Stomach (tissue), 19 donors: ENCODE measurements around the gene IGIP. TPM values are rescaled to one million over a fixed set of nuclear protein-coding genes. Genes with fewer than 3 reads are reported as not detected.

ENCODE experiments used
- DNase-seq, 2 donors: peaks; one replicate each; pipeline versions ENCODE4 v3.0.0 to v3.0.0-alpha.2; 2013 to 2019
- H3K27ac ChIP-seq, 5 donors: fragments of 200-600 bp in 4 of 5; sonication (generic) in 4 of 5; one replicate each; pipeline ENCODE4 v1.5.1; 2013 to 2019; ENCODE audit warnings: mild to moderate bottlenecking in 1 of 5, moderate library complexity in 1 of 5
- H3K27me3 ChIP-seq, 3 donors: fragments of 200-600 bp; sonication (generic); one replicate each; pipeline ENCODE4 v1.5.1; 2017 to 2019; ENCODE audit warnings: mixed run types in 1 of 3
- H3K36me3 ChIP-seq, 4 donors: fragments of 200-600 bp; sonication (generic); 1 replicate in 3 of 4; 2 replicates in 1 of 4; pipeline ENCODE4 v1.5.1; 2016 to 2019
- H3K4me1 ChIP-seq, 4 donors: fragments of 200-600 bp; sonication (generic); one replicate each; pipeline ENCODE4 v1.5.1; 2016 to 2019
- H3K4me3 ChIP-seq, 4 donors: fragments of 200-600 bp; sonication (generic) in 3 of 4; one replicate each; pipeline ENCODE4 v1.5.1; 2016 to 2019; ENCODE audit warnings: mild to moderate bottlenecking in 1 of 4
- H3K9me3 ChIP-seq, 4 donors: fragments of 200-600 bp; sonication (generic); one replicate each; pipeline ENCODE4 v1.5.1; 2016 to 2019
- CTCF ChIP-seq, 7 experiments: fragments of 450-650 bp in 4 of 7; fragments of 200-600 bp in 3 of 7; sonication (generic) in 3 of 7; IDR thresholded peaks; one replicate each; pipeline ENCODE4 v1.5.1; 2016 to 2019; ENCODE audit warnings: antibody characterized with exemption in 7 of 7, control low read depth in 2 of 7, mild to moderate bottlenecking in 1 of 7
- EP300 ChIP-seq: sonication (generic); formaldehyde crosslinking; IDR thresholded peaks from one replicate; pipeline ENCODE4 v1.6.1; 2017; ENCODE audit warnings: antibody characterized with exemption
- POLR2A ChIP-seq, 4 donors: fragments of 450-650 bp; IDR thresholded peaks; one replicate each; pipeline ENCODE4 v1.6.1; 2016; ENCODE audit warnings: antibody characterized with exemption in 4 of 4, control low read depth in 2 of 4, mild to moderate bottlenecking in 1 of 4, moderate library complexity in 1 of 4
- POLR2AphosphoS5 ChIP-seq, 3 donors: sonication (generic); formaldehyde crosslinking; IDR thresholded peaks; one replicate each; pipeline ENCODE4 v1.6.1; 2016; ENCODE audit warnings: antibody characterized with exemption in 3 of 3
- WGBS, 5 donors: extraction: QIAGEN DNeasy Blood & Tissue Kit in 3 of 5; methylation state at CpG; one replicate each; pipeline versions ENCODE4 v1.1.5 to v1.1.7; 2013 to 2018; 5-methylcytosine and 5-hydroxymethylcytosine counted together
- intact Hi-C: fragments of 100-400 bp; cut with DNase I; formaldehyde crosslinking; loops from one replicate; pipeline ENCODE4 v1.15.1; 2023; ENCODE audit warnings: low total_unique reads
- long read RNA-seq, 10 donors: transcript quantifications; one replicate each; lab custom pipeline, GENCODE V29; 2026
- polyA plus RNA-seq, 3 donors: library from polyadenylated mRNA; stranded (reverse); fragments of 200-250 nt; gene quantifications; one replicate each; pipeline ENCODE4 v1.2.3, GENCODE V29; 2013
- total RNA-seq, 5 donors: library from RNA; depleted of rRNA; stranded (reverse); fragments of >200 nt; gene quantifications; one replicate each; pipeline versions ENCODE4 v1.1.0 to v1.2.3, GENCODE V29; 2014 to 2016
- donor health status: healthy with polysubstance abuse.
- donor health status: Bipolar disorder and iron deficiency.
- donor health status: healthy.

Gene IGIP
- total RNA-seq (10 to 100 TPM in 3 of 5 donors, 1 to 10 TPM in 2; 1.8 to 29.5 (median 14.3) TPM), polyA plus RNA-seq (1 to 10 TPM; 4.6 to 6.6 (median 6.1) TPM)
- long read RNA-seq, donor 1, partial matches to known transcripts = 0 of 3 reads
- long read RNA-seq, donor 1, other reads (novel, unspliced or antisense) = 0 of 3 reads
- long read RNA-seq, donor 2, transcript IGIP-201 (1 exons, 3,458 nt) = major isoform, 5 of 5 reads
- long read RNA-seq, donor 2, partial matches to known transcripts = 0 of 5 reads
- long read RNA-seq, donor 2, other reads (novel, unspliced or antisense) = 0 of 5 reads
- long read RNA-seq, donor 3, transcript IGIP-201 (1 exons, 3,458 nt) = major isoform, 5 of 5 reads
- long read RNA-seq, donor 3, partial matches to known transcripts = 0 of 5 reads
- long read RNA-seq, donor 3, other reads (novel, unspliced or antisense) = 0 of 5 reads
- long read RNA-seq, donor 4 = 0 reads
- long read RNA-seq, donor 5, partial matches to known transcripts = 0 of 3 reads
- long read RNA-seq, donor 5, other reads (novel, unspliced or antisense) = 0 of 3 reads
- long read RNA-seq, donor 6, transcript IGIP-201 (1 exons, 3,458 nt) = major isoform, 9 of 9 reads
- long read RNA-seq, donor 6, partial matches to known transcripts = 0 of 9 reads
- long read RNA-seq, donor 6, other reads (novel, unspliced or antisense) = 0 of 9 reads
- long read RNA-seq, donor 7, transcript IGIP-201 (1 exons, 3,458 nt) = major isoform, 7 of 7 reads
- long read RNA-seq, donor 7, partial matches to known transcripts = 0 of 7 reads
- long read RNA-seq, donor 7, other reads (novel, unspliced or antisense) = 0 of 7 reads
- long read RNA-seq, donor 8, transcript IGIP-201 (1 exons, 3,458 nt) = major isoform, 7 of 7 reads
- long read RNA-seq, donor 8, partial matches to known transcripts = 0 of 7 reads
- long read RNA-seq, donor 8, other reads (novel, unspliced or antisense) = 0 of 7 reads
- long read RNA-seq, donor 9, transcript IGIP-201 (1 exons, 3,458 nt) = major isoform, 6 of 6 reads
- long read RNA-seq, donor 9, partial matches to known transcripts = 0 of 6 reads
- long read RNA-seq, donor 9, other reads (novel, unspliced or antisense) = 0 of 6 reads
- long read RNA-seq, donor 10, transcript IGIP-201 (1 exons, 3,458 nt) = major isoform, 5 of 5 reads
- long read RNA-seq, donor 10, partial matches to known transcripts = 0 of 5 reads
- long read RNA-seq, donor 10, other reads (novel, unspliced or antisense) = 0 of 5 reads

- Histone ChIP-seq H3K4me3 (no peak within 1 kb of the TSS), H3K27ac (no peak within 1 kb of the TSS), H3K9me3 (no peaks in the 10 kb centered on the region), H3K4me1 (peaks cover 0 to 51% (median 24%) of the 10 kb centered on the region in 4 donors), H3K27me3 (no peaks in the 10 kb centered on the region), H3K36me3 (no peaks in the 10 kb centered on the region)
- no peak for TF ChIP-seq POLR2AphosphoS5 (IDR thresholded peaks at IDR 0.05)
- TF ChIP-seq CTCF (IDR thresholded peaks at IDR 0.05) = no peak
- TF ChIP-seq EP300 = no peak
- TF ChIP-seq POLR2A (IDR thresholded peaks at IDR 0.05) = no peak
- 93 to 97% (median 97%) methylated on average over 4 of the region's 4 CpGs for WGBS, 5 donors
- no peak for DNase-seq
- intact Hi-C loops = no loop called here
Observed at GRCh38 chr5:140125637-140126036, at the start of gene IGIP. Gene IGIP, plus strand, starts transcription at chr5:140125937. Its CDS starts 2,540 bp downstream, at chr5:140128477.

GRCh38 chr5:140076142-140076541 is 49.6 kb upstream of the IGIP start:
- no peaks in the 10 kb centered on the region for H3K36me3 ChIP-seq
- H3K4me1 ChIP-seq = peaks cover 0 to 4% (median 4%) of the 10 kb centered on the region in 4 donors
- no peaks in the 10 kb centered on the region for H3K9me3 ChIP-seq
- no peak overlapping the region for H3K27ac ChIP-seq
- H3K27me3 ChIP-seq = no peaks in the 10 kb centered on the region
- no peak for TF ChIP-seq EP300
- TF ChIP-seq POLR2A (IDR thresholded peaks at IDR 0.05) = no peak
- TF ChIP-seq POLR2AphosphoS5 (IDR thresholded peaks at IDR 0.05) = no peak
- no peak for TF ChIP-seq CTCF (IDR thresholded peaks at IDR 0.05)
- DNase-seq = no peak
- 93 to 97% (median 93%) methylated on average over 1 of the region's 1 CpG for WGBS, 5 donors
- intact Hi-C loops = no loop called here
- no peak overlapping the region for H3K4me3 ChIP-seq

- WGBS, 5 donors = 66 to 78% (median 76%) methylated on average over 2 of the region's 2 CpGs
- Histone ChIP-seq H3K27ac (no peak overlapping the region), H3K4me3 (no peak overlapping the region), H3K9me3 (no peaks in the 10 kb centered on the region), H3K36me3 (no peaks in the 10 kb centered on the region), H3K4me1 (peaks cover 0 to 4% (median 4%) of the 10 kb centered on the region in 4 donors), H3K27me3 (no peaks in the 10 kb centered on the region)
- DNase-seq = no peak
- TF ChIP-seq CTCF (IDR thresholded peaks at IDR 0.05) = no peak
- TF ChIP-seq EP300 = no peak
- no peak for TF ChIP-seq POLR2A (IDR thresholded peaks at IDR 0.05)
- no peak for TF ChIP-seq POLR2AphosphoS5 (IDR thresholded peaks at IDR 0.05)
- intact Hi-C loops = no loop called here
Observed at GRCh38 chr5:140076788-140077187, 48.9 kb upstream of the IGIP start.

- Histone ChIP-seq H3K27me3 (no peaks in the 10 kb centered on the region), H3K4me1 (peaks cover 0 to 7% (median 0%) of the 10 kb centered on the region in 4 donors), H3K9me3 (no peaks in the 10 kb centered on the region), H3K27ac (no peak overlapping the region), H3K36me3 (no peaks in the 10 kb centered on the region), H3K4me3 (no peak overlapping the region)
- no peak for DNase-seq
- TF ChIP-seq POLR2AphosphoS5 (IDR thresholded peaks at IDR 0.05) = no peak
- 63 to 80% (median 64%) methylated on average over 1 of the region's 1 CpG for WGBS, 5 donors
- intact Hi-C loops = no loop called here
Observed at GRCh38 chr5:140083120-140083519, 42.6 kb upstream of the IGIP start.
